ENCODE data around the gene C14orf119. TPM values are rescaled to one million over a fixed set of nuclear protein-coding genes. Genes with fewer than 3 reads are reported as not detected.

The C14orf119 gene
- total RNA-seq, 1 experiment from 2014 or later, result 39.6 TPM

GRCh38 chr14:23149745-23150144 is 54.4 kb downstream of the C14orf119 start:
- TF ChIP-seq POLR2AphosphoS5 (IDR thresholded peaks at IDR 0.05; ENCODE audit: low read depth, low read length), result no peak
- no peak for TF ChIP-seq TCF7L2 (IDR thresholded peaks at IDR 0.05; ENCODE audit: low read depth, low read length)
- no peak for TF ChIP-seq SIN3A (IDR thresholded peaks at IDR 0.05; ENCODE audit: borderline replicate concordance, insufficient read depth, low read depth, low read length)
- no peak for TF ChIP-seq CTCF (IDR thresholded peaks at IDR 0.05)
- TF ChIP-seq REST (IDR thresholded peaks at IDR 0.05; ENCODE audit: insufficient read depth in 1 of 2, low read depth in 2 of 2, low read length in 1 of 2), result no peak
- ATAC-seq (no peak), DNase-seq (ENCODE audit: low read depth, low spot score) (no peak)
- POLR2A ChIA-PET, result no interaction called here
- Histone ChIP-seq H3K4me3 (ENCODE audit: low read depth in 2 of 2, low read length in 2 of 2) (no peak overlapping the region), H3K9me3 (ENCODE audit: control insufficient read depth, insufficient read depth, low read depth, low read length) (no peaks in the 10 kb centered on the region), H3K36me3 (ENCODE audit: control insufficient read depth, insufficient read depth, low read length) (no peaks in the 10 kb centered on the region), H3K27ac (ENCODE audit: low read length) (no peak overlapping the region), H3K4me1 (ENCODE audit: control insufficient read depth, insufficient read depth, low read length) (no peaks in the 10 kb centered on the region), H3K27me3 (ENCODE audit: control insufficient read depth, insufficient read depth, low read length) (no peaks in the 10 kb centered on the region)
- BruUV-seq (replicated peaks), result no TSS peak
- in situ Hi-C loops (cut with HindIII; ENCODE audit: low pct_unique_long_range_greater_than_20kb, low sequenced_read_pairs) (no loop called here), intact Hi-C loops (cut with micrococcal nuclease; ENCODE audit: unreplicated experiment) (no loop called here)
- CTCF ChIA-PET, result no interaction called here

Other genes with a start within 250 kb of the C14orf119 start
- 78.3 TPM for gene LRP10, start 223.8 kb upstream of the C14orf119 start, total RNA-seq (2021; ENCODE audit: unreplicated experiment)
- 0.18 TPM for gene REM2, start 212.3 kb upstream of the C14orf119 start, total RNA-seq (2021; ENCODE audit: unreplicated experiment)
- gene RBM23, start 176.4 kb upstream of the C14orf119 start, total RNA-seq (2021; ENCODE audit: unreplicated experiment), result 47.2 TPM
- 108 TPM for gene PRMT5, start 166.1 kb upstream of the C14orf119 start, total RNA-seq (2021; ENCODE audit: unreplicated experiment)
- gene HAUS4, start 138.4 kb upstream of the C14orf119 start, total RNA-seq (2021; ENCODE audit: unreplicated experiment), result 25.7 TPM
- gene AJUBA, start 113.0 kb upstream of the C14orf119 start, total RNA-seq (2021; ENCODE audit: unreplicated experiment), result 50.2 TPM
- 5.6 TPM for gene C14orf93, start 85.4 kb upstream of the C14orf119 start, total RNA-seq (2021; ENCODE audit: unreplicated experiment)
- 149 TPM for gene PSMB5, start 60.6 kb upstream of the C14orf119 start, total RNA-seq (2021; ENCODE audit: unreplicated experiment)
- not detected for gene PSMB11, start 53.3 kb upstream of the C14orf119 start, total RNA-seq (2021; ENCODE audit: unreplicated experiment)
- gene CDH24, start 38.0 kb upstream of the C14orf119 start, total RNA-seq (2021; ENCODE audit: unreplicated experiment), result 9.0 TPM
- 162 TPM for gene ACIN1, start 369 bp upstream of the C14orf119 start, total RNA-seq (2021; ENCODE audit: unreplicated experiment)
- not detected for gene CIROP, start 9.5 kb downstream of the C14orf119 start, total RNA-seq (2021; ENCODE audit: unreplicated experiment)
- gene CEBPE, start 23.8 kb downstream of the C14orf119 start, total RNA-seq (2021; ENCODE audit: unreplicated experiment), result not detected
- 0.90 TPM for gene SLC7A8, start 88.2 kb downstream of the C14orf119 start, total RNA-seq (2021; ENCODE audit: unreplicated experiment)
- gene RNF212B, start 142.4 kb downstream of the C14orf119 start, total RNA-seq (2021; ENCODE audit: unreplicated experiment), result not detected
- 7.6 TPM for gene HOMEZ, start 190.6 kb downstream of the C14orf119 start, total RNA-seq (2021; ENCODE audit: unreplicated experiment)
- 8.8 TPM for gene PPP1R3E, start 207.4 kb downstream of the C14orf119 start, total RNA-seq (2021; ENCODE audit: unreplicated experiment)
- 18.9 TPM for gene BCL2L2, start 211.3 kb downstream of the C14orf119 start, total RNA-seq (2021; ENCODE audit: unreplicated experiment)
- 159 TPM for gene PABPN1, start 226.0 kb downstream of the C14orf119 start, total RNA-seq (2021; ENCODE audit: unreplicated experiment)

All from Panc1 (cell line).